ENCODE results near the gene RPS23. TPM values are rescaled to one million over a fixed set of nuclear protein-coding genes. Genes with fewer than 3 reads are reported as not detected.

RPS23 gene
- total RNA-seq, 1 experiment from 2014 or later: 2,206 TPM

DNA sequence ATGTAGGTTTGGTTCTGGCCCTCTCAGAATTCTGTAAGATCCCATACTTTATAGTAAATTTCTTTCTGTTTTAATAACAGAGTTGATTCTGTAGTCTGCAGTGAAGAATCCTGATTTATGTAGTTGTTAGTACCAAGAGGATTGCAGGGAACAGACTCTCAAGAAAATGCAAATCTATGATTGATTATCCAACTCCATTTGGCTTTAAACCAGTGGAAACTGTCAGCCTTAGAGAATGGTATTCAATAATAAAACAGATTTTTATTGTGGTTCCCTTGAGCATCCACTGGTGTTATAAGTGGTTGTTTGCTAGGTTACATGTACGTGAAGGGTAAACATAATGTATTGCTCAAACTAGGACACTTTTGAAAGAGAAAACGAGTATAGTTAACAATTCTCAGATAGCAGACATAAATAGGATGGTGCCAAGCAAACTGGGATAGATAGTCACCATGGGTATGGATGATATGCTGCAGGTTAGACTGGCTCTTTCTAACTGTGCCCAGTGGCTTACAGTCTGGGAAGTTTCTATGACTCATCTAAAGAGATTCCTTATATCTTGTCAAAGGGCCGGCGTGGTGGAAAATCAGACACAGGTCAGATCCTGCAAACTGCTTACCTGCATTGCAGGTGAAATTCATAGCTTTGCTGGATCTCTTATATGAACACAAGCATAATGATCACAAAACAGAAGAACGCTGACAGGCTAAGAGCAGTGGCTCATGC, 41.7 kb upstream of the RPS23 start:
- intact Hi-C loops (cut with micrococcal nuclease): loop anchor here (10.0 kb wide), 1 partner anchor 1395 kb away; no protein-coding TSS in a partner anchor
- Histone ChIP-seq H3K27me3 (ENCODE audit: insufficient read depth, low read length) (no peaks in the 10 kb centered on the region), H3K9me2 (ENCODE audit: insufficient read depth) (no peaks in the 10 kb centered on the region), H3K4me1 (ENCODE audit: control insufficient read depth in 1 of 2, insufficient read depth in 2 of 2, low read length in 2 of 2) (peaks cover 0 to 4% of the 10 kb centered on the region in 2 experiments; a peak in 1 of 4 replicates), H3K4me2 (ENCODE audit: low read length) (no peak overlapping the region), H4K20me1 (ENCODE audit: insufficient read depth) (no peaks in the 10 kb centered on the region), H3K4me3 (replicated peaks in 1 of 2; ENCODE audit: low read depth in 1 of 2, low read length in 2 of 2) (no peak overlapping the region), H3K9ac (ENCODE audit: low read length) (no peak overlapping the region), H3K27ac (ENCODE audit: low read depth, low read length) (no peak overlapping the region), H3K36me3 (ENCODE audit: control insufficient read depth in 1 of 2, insufficient read depth in 2 of 2, low read length in 2 of 2) (no peaks in the 10 kb centered on the region), H3K9me3 (ENCODE audit: control insufficient read depth in 1 of 2, insufficient read depth in 1 of 2, low read depth in 1 of 2, low read length in 2 of 2) (no peaks in the 10 kb centered on the region), H2AFZ (ENCODE audit: low read depth, low read length, poor library complexity, severe bottlenecking) (no peak overlapping the region), H3K79me2 (ENCODE audit: insufficient read depth, low read length) (no peaks in the 10 kb centered on the region)
- TF ChIP-seq ELF1 (IDR thresholded peaks at IDR 0.05; ENCODE audit: borderline replicate concordance, low read depth) (no peak), CBX3 (IDR thresholded peaks at IDR 0.05; ENCODE audit: low read depth) (no peak), TCF7L2 (IDR thresholded peaks at IDR 0.05; ENCODE audit: borderline replicate concordance, extremely low read depth, insufficient read depth, insufficient read length) (no peak), JUND (IDR thresholded peaks at IDR 0.05) (no peak), CEBPB (IDR thresholded peaks at IDR 0.05; ENCODE audit: low read depth) (no peak), YY1 (IDR thresholded peaks at IDR 0.05; ENCODE audit: extremely low read depth, insufficient replicate concordance, low read depth, low read length) (no peak), EGR1 (IDR thresholded peaks at IDR 0.05; ENCODE audit: low read depth) (no peak), POLR2AphosphoS5 (IDR thresholded peaks at IDR 0.05; ENCODE audit: low read depth, low read length) (no peak)
- TF ChIP-seq, protein P1, sequence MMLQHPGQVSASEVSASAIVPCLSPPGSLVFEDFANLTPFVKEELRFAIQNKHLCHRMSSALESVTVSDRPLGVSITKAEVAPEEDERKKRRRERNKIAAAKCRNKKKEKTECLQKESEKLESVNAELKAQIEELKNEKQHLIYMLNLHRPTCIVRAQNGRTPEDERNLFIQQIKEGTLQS (IDR thresholded peaks at IDR 0.05): no peak
- no TSS peak for BruUV-seq (replicated peaks)
- ATAC-seq: no peak
- CTCF ChIA-PET: no interaction called here
- POLR2A ChIA-PET: no interaction called here
- RAD21 ChIA-PET (ENCODE audit: low non-redundant PET in 1 of 2, low total read pairs in 2 of 2, uncharacterized antibody in 2 of 2, unreplicated experiment in 2 of 2): no interaction called here
- DNase-seq (ENCODE audit: low read depth, low spot score): no peak

DNA sequence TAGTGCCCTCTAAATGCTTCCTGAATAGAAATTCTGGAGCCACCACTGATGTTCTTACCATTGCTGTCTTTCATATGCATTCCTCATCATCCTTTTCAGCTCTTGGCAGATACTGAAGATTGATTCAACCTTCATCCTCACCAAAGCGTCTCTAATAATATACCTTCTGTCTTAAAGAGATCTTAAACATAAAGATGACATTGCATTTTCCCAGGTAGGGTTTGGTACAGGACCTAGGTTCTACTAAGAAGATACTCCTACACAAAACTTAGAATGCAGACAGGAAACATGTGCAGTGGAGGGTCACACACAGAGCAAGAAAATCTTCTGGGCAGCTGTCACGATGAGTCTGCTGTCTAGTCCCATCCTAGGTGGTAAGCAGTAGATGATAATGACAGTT, 41.0 kb upstream of the RPS23 start:
- Histone ChIP-seq H3K9me2 (ENCODE audit: insufficient read depth) (no peaks in the 10 kb centered on the region), H3K27me3 (ENCODE audit: insufficient read depth, low read length) (no peaks in the 10 kb centered on the region), H3K4me3 (replicated peaks in 1 of 2; ENCODE audit: low read depth in 1 of 2, low read length in 2 of 2) (no peak overlapping the region), H3K36me3 (ENCODE audit: control insufficient read depth in 1 of 2, insufficient read depth in 2 of 2, low read length in 2 of 2) (no peaks in the 10 kb centered on the region), H3K4me2 (ENCODE audit: low read length) (no peak overlapping the region), H3K9ac (ENCODE audit: low read length) (no peak overlapping the region), H4K20me1 (ENCODE audit: insufficient read depth) (no peaks in the 10 kb centered on the region), H3K27ac (ENCODE audit: low read depth, low read length) (no peak overlapping the region), H3K9me3 (ENCODE audit: control insufficient read depth in 1 of 2, insufficient read depth in 1 of 2, low read depth in 1 of 2, low read length in 2 of 2) (no peaks in the 10 kb centered on the region), H3K79me2 (ENCODE audit: insufficient read depth, low read length) (no peaks in the 10 kb centered on the region), H3K4me1 (ENCODE audit: control insufficient read depth in 1 of 2, insufficient read depth in 2 of 2, low read length in 2 of 2) (peaks cover 0 to 4% of the 10 kb centered on the region in 2 experiments; a peak in 2 of 4 replicates), H2AFZ (ENCODE audit: low read depth, low read length, poor library complexity, severe bottlenecking) (no peak overlapping the region)
- ChIA-PET RAD21 (ENCODE audit: low non-redundant PET in 1 of 2, low total read pairs in 2 of 2, uncharacterized antibody in 2 of 2, unreplicated experiment in 2 of 2) (no interaction called here), POLR2A (no interaction called here), CTCF (no interaction called here)
- ATAC-seq: no peak
- BruUV-seq (replicated peaks): no TSS peak
- TF ChIP-seq TCF7L2 (IDR thresholded peaks at IDR 0.05; ENCODE audit: borderline replicate concordance, extremely low read depth, insufficient read depth, insufficient read length) (no peak), EZH2phosphoT487 (IDR thresholded peaks at IDR 0.05; ENCODE audit: borderline replicate concordance) (no peak), RAD21 (IDR thresholded peaks at IDR 0.05; ENCODE audit: low read depth) (no peak), SRF (IDR thresholded peaks at IDR 0.05; ENCODE audit: low read depth) (no peak), SP1 (IDR thresholded peaks at IDR 0.05; ENCODE audit: low read depth) (no peak), ZFX (IDR thresholded peaks at IDR 0.05) (no peak), ELF1 (IDR thresholded peaks at IDR 0.05; ENCODE audit: borderline replicate concordance, low read depth) (no peak)
- TF ChIP-seq, protein P2, sequence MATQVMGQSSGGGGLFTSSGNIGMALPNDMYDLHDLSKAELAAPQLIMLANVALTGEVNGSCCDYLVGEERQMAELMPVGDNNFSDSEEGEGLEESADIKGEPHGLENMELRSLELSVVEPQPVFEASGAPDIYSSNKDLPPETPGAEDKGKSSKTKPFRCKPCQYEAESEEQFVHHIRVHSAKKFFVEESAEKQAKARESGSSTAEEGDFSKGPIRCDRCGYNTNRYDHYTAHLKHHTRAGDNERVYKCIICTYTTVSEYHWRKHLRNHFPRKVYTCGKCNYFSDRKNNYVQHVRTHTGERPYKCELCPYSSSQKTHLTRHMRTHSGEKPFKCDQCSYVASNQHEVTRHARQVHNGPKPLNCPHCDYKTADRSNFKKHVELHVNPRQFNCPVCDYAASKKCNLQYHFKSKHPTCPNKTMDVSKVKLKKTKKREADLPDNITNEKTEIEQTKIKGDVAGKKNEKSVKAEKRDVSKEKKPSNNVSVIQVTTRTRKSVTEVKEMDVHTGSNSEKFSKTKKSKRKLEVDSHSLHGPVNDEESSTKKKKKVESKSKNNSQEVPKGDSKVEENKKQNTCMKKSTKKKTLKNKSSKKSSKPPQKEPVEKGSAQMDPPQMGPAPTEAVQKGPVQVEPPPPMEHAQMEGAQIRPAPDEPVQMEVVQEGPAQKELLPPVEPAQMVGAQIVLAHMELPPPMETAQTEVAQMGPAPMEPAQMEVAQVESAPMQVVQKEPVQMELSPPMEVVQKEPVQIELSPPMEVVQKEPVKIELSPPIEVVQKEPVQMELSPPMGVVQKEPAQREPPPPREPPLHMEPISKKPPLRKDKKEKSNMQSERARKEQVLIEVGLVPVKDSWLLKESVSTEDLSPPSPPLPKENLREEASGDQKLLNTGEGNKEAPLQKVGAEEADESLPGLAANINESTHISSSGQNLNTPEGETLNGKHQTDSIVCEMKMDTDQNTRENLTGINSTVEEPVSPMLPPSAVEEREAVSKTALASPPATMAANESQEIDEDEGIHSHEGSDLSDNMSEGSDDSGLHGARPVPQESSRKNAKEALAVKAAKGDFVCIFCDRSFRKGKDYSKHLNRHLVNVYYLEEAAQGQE (IDR thresholded peaks at IDR 0.05; ENCODE audit: low read depth): no peak
- TF ChIP-seq, protein P3, sequence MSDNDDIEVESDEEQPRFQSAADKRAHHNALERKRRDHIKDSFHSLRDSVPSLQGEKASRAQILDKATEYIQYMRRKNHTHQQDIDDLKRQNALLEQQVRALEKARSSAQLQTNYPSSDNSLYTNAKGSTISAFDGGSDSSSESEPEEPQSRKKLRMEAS (IDR thresholded peaks at IDR 0.05): no peak
- DNase-seq (ENCODE audit: low read depth, low spot score): no peak
- intact Hi-C loops (cut with micrococcal nuclease): loop anchor here (10.0 kb wide), 1 partner anchor 1396 kb away; no protein-coding TSS in a partner anchor
